NCI-H2227 treated with DMSO at 0.1 percent for 48 hours (cell line): Measurements from ENCODE around the gene TMIGD1.
A peak's percentile ranks its signal among the peaks of the same experiment; 100 is the strongest.

Source experiments
- DNase-seq: peaks from one replicate; lab custom pipeline; 2025; lab: John Stamatoyannopoulos, UW

Gene TMIGD1

DNA sequence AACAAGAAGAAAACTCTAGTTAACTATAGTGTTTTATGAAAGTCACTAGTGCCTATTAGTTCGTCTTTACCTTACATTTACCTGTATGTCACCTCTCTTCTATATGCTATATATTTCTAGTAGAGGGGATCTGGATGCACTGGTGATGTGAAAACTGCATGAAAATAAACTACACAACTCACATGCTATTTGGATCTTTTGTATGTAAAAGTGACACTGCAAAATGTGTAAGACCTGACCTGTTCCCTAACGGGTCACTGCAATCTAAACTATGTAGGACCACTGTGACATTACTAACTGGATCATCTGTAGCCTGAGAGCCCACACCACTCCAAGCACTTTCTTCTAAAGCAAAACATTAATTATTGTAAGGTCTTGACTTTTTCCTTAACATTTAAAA is 43.8 kb downstream of the TMIGD1 start:
- no peak for DNase-seq

DNA sequence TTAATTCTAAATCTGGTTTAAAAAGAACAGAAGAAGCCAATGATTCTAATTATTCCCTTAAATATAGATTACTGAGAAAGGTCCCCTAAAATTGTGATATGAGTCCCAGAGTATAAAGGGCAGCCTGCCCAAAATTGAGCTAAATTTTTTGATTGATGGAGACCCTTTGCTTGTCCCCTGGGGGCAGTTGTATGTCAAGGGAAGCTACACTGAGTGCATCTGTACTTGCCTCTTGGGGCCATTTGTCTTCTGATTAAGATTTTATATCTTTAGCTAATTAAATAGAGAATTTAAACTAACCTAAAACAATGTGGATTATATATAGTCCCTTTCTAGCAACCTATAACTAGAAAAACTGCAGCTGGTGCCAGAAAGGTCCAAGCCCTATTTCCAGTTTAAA is 54.7 kb downstream of the TMIGD1 start:
- no peak for DNase-seq

DNA sequence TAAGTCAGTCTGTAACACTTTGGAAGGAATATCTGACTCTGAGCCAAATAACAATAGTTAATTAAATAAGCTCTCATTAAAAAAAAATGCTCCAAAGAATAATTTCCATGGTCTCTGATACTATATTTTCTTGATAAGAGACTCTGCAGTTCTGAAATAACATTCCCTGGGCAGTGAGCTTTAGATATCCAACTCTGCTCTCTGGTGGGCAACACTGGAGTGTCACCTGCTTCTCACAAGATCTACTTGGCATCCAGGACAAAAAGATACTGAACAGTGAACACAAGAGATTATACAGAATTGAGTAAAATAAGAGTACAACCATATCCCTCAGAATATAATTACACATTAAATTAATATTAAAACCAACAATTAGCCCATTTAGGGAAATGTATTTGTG is 55.8 kb downstream of the TMIGD1 start:
- peak; percentile 17 for DNase-seq

DNA sequence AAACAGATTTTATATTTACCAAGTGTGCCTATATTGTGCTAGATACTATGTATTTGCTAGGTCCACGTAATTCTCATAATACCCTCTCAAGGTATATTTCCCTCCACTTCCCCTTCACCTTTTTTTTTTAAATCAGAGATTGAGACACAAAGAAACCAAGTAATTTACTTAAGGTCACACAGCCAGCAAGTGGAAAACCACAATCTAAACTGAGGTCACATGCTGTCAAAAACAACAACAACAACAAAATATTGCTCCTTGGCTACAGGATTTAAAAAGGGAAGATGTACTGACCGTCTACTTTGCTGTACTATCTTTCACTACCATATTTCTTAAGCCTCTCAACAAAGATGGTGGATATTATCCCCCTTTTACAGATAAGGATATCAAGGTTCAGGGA is 57.9 kb downstream of the TMIGD1 start:
- DNase-seq: no peak

DNA sequence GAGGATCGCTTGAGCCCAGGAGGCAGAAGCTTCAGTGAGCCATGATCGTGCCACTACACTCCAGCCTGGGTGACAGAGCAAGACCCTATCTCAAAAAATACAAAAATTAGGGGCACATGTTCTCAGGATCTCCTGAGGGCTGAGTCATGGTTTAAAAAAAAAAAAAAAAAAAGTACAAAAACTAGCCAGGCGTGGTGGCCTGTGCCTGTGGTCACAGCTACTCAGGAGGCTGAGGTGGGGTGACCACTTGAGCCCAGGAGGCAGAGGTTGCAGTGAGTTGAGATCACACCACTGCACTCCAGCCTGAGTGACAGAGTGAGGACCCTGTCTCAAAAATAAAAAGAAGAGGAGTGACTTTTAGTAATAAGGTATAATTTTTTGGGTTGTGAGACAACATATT is 59.0 kb downstream of the TMIGD1 start:
- DNase-seq: no peak

DNA sequence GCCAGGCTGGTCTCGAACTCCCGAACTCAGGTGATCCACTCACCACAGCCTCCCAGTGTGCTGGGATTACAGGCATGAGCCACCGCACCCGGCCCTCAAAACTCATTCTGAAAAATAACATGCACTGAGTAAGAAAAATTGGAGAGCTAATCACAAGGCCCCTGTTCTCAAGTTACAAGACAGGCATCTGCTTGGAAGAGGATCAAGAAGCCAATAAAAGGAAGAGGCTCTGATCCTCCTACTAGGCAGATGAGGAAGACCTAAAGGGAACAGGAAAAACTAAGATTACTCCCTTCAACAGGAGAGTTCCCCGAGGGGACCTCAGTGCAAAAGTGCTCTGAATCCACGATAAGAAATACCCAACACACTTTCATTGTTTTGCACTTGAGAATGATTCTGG is 60.5 kb downstream of the TMIGD1 start:
- DNase-seq: no peak

DNA sequence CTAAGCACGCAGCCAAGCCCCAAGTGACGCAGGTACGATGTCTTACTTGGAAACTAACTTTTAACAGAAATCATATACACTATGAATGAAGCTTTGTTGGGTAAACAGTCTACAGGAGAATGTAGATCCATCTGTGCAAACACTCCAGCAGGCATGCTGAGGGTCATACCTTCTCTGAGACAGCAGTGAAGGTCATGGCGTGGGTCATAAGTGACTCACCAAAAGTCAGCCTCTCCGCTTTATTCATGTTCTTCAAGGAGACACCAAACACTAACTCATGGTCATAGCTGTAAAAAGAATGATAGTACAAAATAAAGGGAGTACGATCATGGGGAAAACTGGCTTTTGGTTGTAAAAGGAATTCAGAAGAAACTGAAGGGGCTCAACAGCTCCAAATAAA is 62.8 kb downstream of the TMIGD1 start:
- DNase-seq: no peak

DNA sequence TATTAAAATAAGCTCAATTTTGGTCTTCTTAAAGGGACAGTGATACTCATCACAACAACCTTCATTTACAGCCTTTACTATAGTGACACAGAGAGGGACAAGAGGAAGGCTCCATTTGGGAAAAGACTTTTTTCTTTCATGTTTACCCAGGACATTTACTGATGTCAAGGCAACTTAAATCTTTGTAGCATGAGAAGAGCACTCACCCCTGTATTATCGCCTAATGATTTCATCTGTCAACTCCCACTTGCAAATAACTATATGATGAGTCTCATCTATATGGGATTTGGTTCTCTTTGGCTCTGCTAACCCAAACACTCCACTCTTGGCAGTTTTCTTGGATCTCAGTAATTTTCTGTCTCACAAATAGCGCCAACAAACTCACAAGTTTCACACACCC is 66.2 kb downstream of the TMIGD1 start:
- no peak for DNase-seq
